ENCODE data around the gene DTHD1. TPM values are rescaled to one million over a fixed set of nuclear protein-coding genes. Genes with fewer than 3 reads are reported as not detected.

The DTHD1 gene
- total and polyA plus RNA-seq, 2 donors (not counting 3 experiments of a cell fraction or from before 2014, with no cell fraction given) = not detected

- no peak overlapping the region for H3K4me3 ChIP-seq (replicated peaks in 1 of 3; ENCODE audit: insufficient read depth in 1 of 3, low read depth in 1 of 3, low read length in 3 of 3)
- no peaks in the 10 kb centered on the region for H4K20me1 ChIP-seq (replicated peaks; ENCODE audit: control insufficient read depth, extremely low read depth, insufficient read depth, low read length)
- no peak overlapping the region for H2AFZ ChIP-seq (ENCODE audit: low read depth, low read length)
- no peak overlapping the region for H3K9ac ChIP-seq (replicated peaks; ENCODE audit: extremely low read depth, insufficient read depth, low read length)
- no peak overlapping the region for H3K4me2 ChIP-seq (ENCODE audit: insufficient read depth, low read length)
- no peaks in the 10 kb centered on the region for H3K27me3 ChIP-seq (ENCODE audit: control insufficient read depth in 2 of 2, insufficient read depth in 2 of 2, low read length in 2 of 2)
- intact Hi-C loops (cut with micrococcal nuclease) = no loop called here
- no peaks in the 10 kb centered on the region for H3K9me3 ChIP-seq (replicated peaks; ENCODE audit: control insufficient read depth, insufficient read depth, low read length)
- ChIA-PET CTCF (no interaction called here), POLR2A (no interaction called here)
- H3K36me3 ChIP-seq (ENCODE audit: control insufficient read depth in 2 of 2, extremely low read depth in 1 of 2, insufficient read depth in 2 of 2, low read length in 2 of 2) = no peaks in the 10 kb centered on the region
- H3K79me2 ChIP-seq (ENCODE audit: control insufficient read depth, insufficient read depth, low read length) = no peaks in the 10 kb centered on the region
- dilution Hi-C loops (cut with MboI; ENCODE audit: extremely low pct_ligation_motif_present, low sequenced_read_pairs) = no loop called here
- FAIRE-seq (no peak), DNase-seq (ENCODE audit: low read depth, low spot score) (no peak)
- no peak overlapping the region for H3K27ac ChIP-seq (ENCODE audit: insufficient read depth, low read depth, low read length)
- no peak for TF ChIP-seq FOS (IDR thresholded peaks at IDR 0.05; ENCODE audit: borderline replicate concordance, insufficient read depth, low read length)
- no peak for TF ChIP-seq POLR2A (IDR thresholded peaks at IDR 0.05; ENCODE audit: low read depth, low read length)
- TF ChIP-seq POLR2AphosphoS5 (IDR thresholded peaks at IDR 0.05; ENCODE audit: insufficient read depth, low read depth, low read length) = no peak
- TF ChIP-seq MAX (IDR thresholded peaks at IDR 0.05; ENCODE audit: insufficient read depth, insufficient read length) = no peak
- TF ChIP-seq GATA2 (IDR thresholded peaks at IDR 0.05; ENCODE audit: insufficient read depth, insufficient read length, low read depth, low read length) = no peak
- no peak for TF ChIP-seq CTCF (IDR thresholded peaks at IDR 0.05; ENCODE audit: extremely low read depth in 1 of 2, insufficient read depth in 1 of 2, low read depth in 1 of 2, low read length in 2 of 2)
- TF ChIP-seq MYC (IDR thresholded peaks at IDR 0.05; ENCODE audit: low read depth, low read length) = no peak
- no peak for TF ChIP-seq JUN (IDR thresholded peaks at IDR 0.05; ENCODE audit: borderline replicate concordance, insufficient read depth, insufficient read length, low read depth)
- TF ChIP-seq EZH2 (IDR thresholded peaks at IDR 0.05; ENCODE audit: borderline replicate concordance, low read depth, low read length, severe bottlenecking) = no peak
- BruUV-seq (replicated peaks) = no TSS peak
- no peaks in the 10 kb centered on the region for H3K9me1 ChIP-seq (replicated peaks; ENCODE audit: control insufficient read depth, extremely low read depth, insufficient read depth, low read length)
- H3K4me1 ChIP-seq (ENCODE audit: control insufficient read depth, extremely low read depth, insufficient read depth, low read length) = no peaks in the 10 kb centered on the region
These were observed 39.8 kb downstream of the DTHD1 start for GRCh38 chr4:36321176-36321575.
